GM12864 (cell line): ENCODE results near the gene GADL1.

Experiments used
- DNase-seq: peaks from one replicate; pipeline ENCODE4 v3.0.0-alpha.2; 2011; ENCODE audit warnings: low read depth
- H3K4me3 ChIP-seq: 2 replicates; pipeline ENCODE4 v1.5.1; 2011; ENCODE audit warnings: mild to moderate bottlenecking, low read depth, low read length, control low read depth
- CTCF ChIP-seq: IDR thresholded peaks from 2 replicates; pipeline ENCODE4 v1.5.1; 2011; ENCODE audit warnings: low read depth, mild to moderate bottlenecking, moderate library complexity, low read length, control low read depth, inconsistent platforms; ENCODE audit errors: missing control alignments

The GADL1 gene

GRCh38 chr3:30747771-30748281, 146.6 kb downstream of the GADL1 start:
- no peak for DNase-seq
- no peak overlapping the region for H3K4me3 ChIP-seq
- peak; percentile 19 for TF ChIP-seq CTCF

- H3K4me3 ChIP-seq, result no peak overlapping the region
- TF ChIP-seq CTCF, result no peak
- DNase-seq, result no peak
Measured at GRCh38 chr3:30743641-30744317, 150.7 kb downstream of the GADL1 start.

- DNase-seq, result no peak
- TF ChIP-seq CTCF, result no peak
- no peak overlapping the region for H3K4me3 ChIP-seq
Measured at GRCh38 chr3:30742796-30743619, 151.5 kb downstream of the GADL1 start.

GRCh38 chr3:30741889-30742288, 152.6 kb downstream of the GADL1 start:
- no peak for TF ChIP-seq CTCF
- H3K4me3 ChIP-seq, result no peak overlapping the region
- DNase-seq, result no peak

GRCh38 chr3:30738605-30739004, 155.9 kb downstream of the GADL1 start:
- TF ChIP-seq CTCF, result no peak
- no peak for DNase-seq
- no peak overlapping the region for H3K4me3 ChIP-seq

GRCh38 chr3:30737743-30738499, 156.5 kb downstream of the GADL1 start:
- DNase-seq, result no peak
- H3K4me3 ChIP-seq, result no peak overlapping the region
- no peak for TF ChIP-seq CTCF
